Measurements from ENCODE around the gene ATXN7. TPM values are rescaled to one million over a fixed set of nuclear protein-coding genes. Genes with fewer than 3 reads are reported as not detected.

The ATXN7 gene
- total and polyA plus RNA-seq, 2 of the 13 experiments (the other 11 are each of a cell fraction or from before 2014, with no cell fraction given): 13.8 to 20.0 TPM

DNA sequence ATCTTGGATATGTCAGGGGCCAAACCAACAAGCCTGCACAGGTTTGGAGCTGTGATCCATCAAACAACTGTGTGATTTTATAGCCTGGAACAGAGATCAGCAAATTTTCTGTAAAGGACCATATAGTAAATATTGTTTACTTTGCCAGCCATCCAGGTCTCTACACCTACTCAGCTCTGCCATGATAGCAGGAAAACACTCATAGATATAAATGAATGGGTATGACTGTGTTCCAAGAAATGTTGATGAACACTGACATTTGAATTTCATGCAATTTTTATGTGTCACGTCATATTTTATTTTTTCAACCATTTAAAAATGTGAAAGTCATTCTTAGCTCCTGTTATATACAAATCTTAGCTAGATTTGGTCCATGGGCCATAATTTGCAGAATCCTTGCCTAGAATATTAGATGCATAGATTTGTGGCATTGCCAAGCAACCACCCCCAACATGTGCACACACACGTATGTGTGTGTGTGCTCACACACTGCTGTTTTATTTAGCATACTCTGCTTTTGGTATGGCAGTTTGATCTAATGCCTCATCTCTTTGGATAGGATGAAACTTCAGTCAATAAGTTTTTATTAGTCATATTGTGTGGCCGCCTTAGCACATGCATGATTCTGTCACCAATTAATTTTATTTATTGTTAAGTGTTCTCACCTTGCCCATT lies 6.4 kb downstream of the ATXN7 start:
- 96% methylated on average over 3 of the region's 3 CpGs for WGBS (ENCODE audit: low lambda C conversion rate)

More for the DNA sequence above, 6.4 kb downstream of the ATXN7 start:
- H3K27ac ChIP-seq (ENCODE audit: extremely low read length, insufficient read depth, low read length): no peak overlapping the region
- H3K4me2 ChIP-seq (ENCODE audit: low read depth, low read length): no peak overlapping the region
- H3K9ac ChIP-seq (ENCODE audit: insufficient read depth, low read depth, low read length): no peak overlapping the region
- TF ChIP-seq, protein P1, sequence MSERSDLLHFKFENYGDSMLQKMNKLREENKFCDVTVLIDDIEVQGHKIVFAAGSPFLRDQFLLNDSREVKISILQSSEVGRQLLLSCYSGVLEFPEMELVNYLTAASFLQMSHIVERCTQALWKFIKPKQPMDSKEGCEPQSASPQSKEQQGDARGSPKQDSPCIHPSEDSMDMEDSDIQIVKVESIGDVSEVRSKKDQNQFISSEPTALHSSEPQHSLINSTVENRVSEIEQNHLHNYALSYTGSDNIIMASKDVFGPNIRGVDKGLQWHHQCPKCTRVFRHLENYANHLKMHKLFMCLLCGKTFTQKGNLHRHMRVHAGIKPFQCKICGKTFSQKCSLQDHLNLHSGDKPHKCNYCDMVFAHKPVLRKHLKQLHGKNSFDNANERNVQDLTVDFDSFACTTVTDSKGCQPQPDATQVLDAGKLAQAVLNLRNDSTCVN (CRISPR knock-in tag; IDR thresholded peaks at IDR 0.05; ENCODE audit: borderline replicate concordance): no peak
- TF ChIP-seq DNMT3B (CRISPR knock-in tag; conservative IDR thresholded peaks at IDR 0.05) (no peak), ZNF329 (CRISPR knock-in tag; IDR thresholded peaks at IDR 0.05; ENCODE audit: low read depth) (no peak), KAT2B (IDR thresholded peaks at IDR 0.05; ENCODE audit: borderline replicate concordance, low read depth, low read length) (no peak), ZNF629 (CRISPR knock-in tag; conservative IDR thresholded peaks at IDR 0.05) (no peak)
- TF ChIP-seq, protein P2, sequence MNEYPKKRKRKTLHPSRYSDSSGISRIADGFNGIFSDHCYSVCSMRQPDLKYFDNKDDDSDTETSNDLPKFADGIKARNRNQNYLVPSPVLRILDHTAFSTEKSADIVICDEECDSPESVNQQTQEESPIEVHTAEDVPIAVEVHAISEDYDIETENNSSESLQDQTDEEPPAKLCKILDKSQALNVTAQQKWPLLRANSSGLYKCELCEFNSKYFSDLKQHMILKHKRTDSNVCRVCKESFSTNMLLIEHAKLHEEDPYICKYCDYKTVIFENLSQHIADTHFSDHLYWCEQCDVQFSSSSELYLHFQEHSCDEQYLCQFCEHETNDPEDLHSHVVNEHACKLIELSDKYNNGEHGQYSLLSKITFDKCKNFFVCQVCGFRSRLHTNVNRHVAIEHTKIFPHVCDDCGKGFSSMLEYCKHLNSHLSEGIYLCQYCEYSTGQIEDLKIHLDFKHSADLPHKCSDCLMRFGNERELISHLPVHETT (CRISPR knock-in tag; conservative IDR thresholded peaks at IDR 0.05): no peak
- BruUV-seq (replicated peaks): no TSS peak
- CTCF ChIA-PET (ENCODE audit: low intra/inter-chr PET ratio, low total read pairs): no interaction called here
- no peaks in the 10 kb centered on the region for H3K27me3 ChIP-seq (ENCODE audit: control insufficient read depth in 1 of 2, insufficient read depth in 2 of 2, low read length in 2 of 2)
- H3K4me1 ChIP-seq (ENCODE audit: insufficient read depth, low read length): peaks cover 23% of the 10 kb centered on the region
- no peaks in the 10 kb centered on the region for H4K20me1 ChIP-seq (ENCODE audit: insufficient read depth, low read length)
- H3K4me3 ChIP-seq (replicated peaks in 1 of 3; ENCODE audit: insufficient read depth in 1 of 3, low read depth in 2 of 3, low read length in 3 of 3): no peak overlapping the region
- ATAC-seq: no peak
- H3K36me3 ChIP-seq (replicated peaks in 1 of 2; ENCODE audit: control insufficient read depth in 1 of 2, insufficient read depth in 2 of 2, low read length in 2 of 2): no peaks in the 10 kb centered on the region; a peak in 1 of 5 replicates
- POLR2A ChIA-PET: no interaction called here
- no peak for FAIRE-seq
- H3K79me2 ChIP-seq (ENCODE audit: insufficient read depth, low read length): peaks cover 32% of the 10 kb centered on the region
- H3K9me3 ChIP-seq (ENCODE audit: low read length): no peaks in the 10 kb centered on the region
- no peak for DNase-seq (ENCODE audit: low spot score)
- intact Hi-C loops (cut with micrococcal nuclease; ENCODE audit: unreplicated experiment) (no loop called here), in situ Hi-C loops (cut with HindIII; ENCODE audit: extremely low pct_ligation_motif_present, low pct_unique_long_range_greater_than_20kb) (loop anchor here (10.0 kb wide), 1 partner anchor 45 kb away; the partner anchor contains the start of gene SCAANT1)
- H2AFZ ChIP-seq (ENCODE audit: low read length): no peak overlapping the region

Data from HepG2 (cell line).